DMS153 treated with DMSO at 0.1 percent for 48 hours (cell line): Measurements from ENCODE around the gene MET.

Experiments
- DNase-seq: peaks from one replicate; lab custom pipeline; 2025; ENCODE audit not compliant: unreplicated experiment; lab: John Stamatoyannopoulos, UW

Gene MET

GRCh38 chr7:116663744-116664143, 8.3 kb upstream of the MET start:
- DNase-seq: no peak

- no peak for DNase-seq
Observed at GRCh38 chr7:116665332-116665996, 6.5 kb upstream of the MET start.

DNA sequence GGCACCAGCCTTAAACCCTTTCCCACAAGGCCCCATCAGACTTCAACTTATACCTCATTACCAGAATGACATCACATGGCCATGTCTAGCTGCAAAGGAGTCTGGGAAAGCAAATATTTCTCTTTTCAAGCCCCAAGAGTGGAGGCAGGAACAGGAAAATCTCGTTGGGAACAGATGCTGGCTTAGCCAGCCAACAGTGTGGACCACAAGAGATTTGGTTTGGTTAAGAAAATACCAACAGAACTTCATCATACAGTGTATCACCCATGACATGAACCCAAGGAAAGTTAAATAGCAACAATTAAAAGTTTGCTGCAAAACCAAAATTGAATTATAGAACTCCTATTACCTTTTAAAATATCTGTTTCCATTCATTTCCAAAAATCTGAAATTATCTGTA, 2.2 kb upstream of the MET start:
- no peak for DNase-seq

- DNase-seq: no peak
Observed at GRCh38 chr7:116670409-116671015, 1.5 kb upstream of the MET start.

DNA sequence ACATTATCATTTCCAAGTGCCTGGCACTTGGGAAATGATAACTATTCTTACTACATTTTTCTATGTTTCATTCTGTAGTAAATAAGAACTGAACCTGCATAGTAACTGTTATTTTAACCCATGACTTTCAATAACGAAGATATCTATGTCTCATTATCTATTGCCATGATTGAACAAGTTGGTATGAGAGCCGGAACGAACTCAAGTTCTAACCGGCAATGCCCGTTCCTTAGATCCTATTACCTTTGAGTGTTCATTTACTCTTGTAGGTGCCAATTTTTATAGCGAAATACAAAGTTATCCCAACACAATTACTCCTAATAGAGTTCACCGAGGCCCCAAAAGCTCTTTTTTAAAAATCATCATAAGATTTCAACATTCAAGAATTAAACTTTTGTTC, 885 bp upstream of the MET start:
- no peak for DNase-seq

DNA sequence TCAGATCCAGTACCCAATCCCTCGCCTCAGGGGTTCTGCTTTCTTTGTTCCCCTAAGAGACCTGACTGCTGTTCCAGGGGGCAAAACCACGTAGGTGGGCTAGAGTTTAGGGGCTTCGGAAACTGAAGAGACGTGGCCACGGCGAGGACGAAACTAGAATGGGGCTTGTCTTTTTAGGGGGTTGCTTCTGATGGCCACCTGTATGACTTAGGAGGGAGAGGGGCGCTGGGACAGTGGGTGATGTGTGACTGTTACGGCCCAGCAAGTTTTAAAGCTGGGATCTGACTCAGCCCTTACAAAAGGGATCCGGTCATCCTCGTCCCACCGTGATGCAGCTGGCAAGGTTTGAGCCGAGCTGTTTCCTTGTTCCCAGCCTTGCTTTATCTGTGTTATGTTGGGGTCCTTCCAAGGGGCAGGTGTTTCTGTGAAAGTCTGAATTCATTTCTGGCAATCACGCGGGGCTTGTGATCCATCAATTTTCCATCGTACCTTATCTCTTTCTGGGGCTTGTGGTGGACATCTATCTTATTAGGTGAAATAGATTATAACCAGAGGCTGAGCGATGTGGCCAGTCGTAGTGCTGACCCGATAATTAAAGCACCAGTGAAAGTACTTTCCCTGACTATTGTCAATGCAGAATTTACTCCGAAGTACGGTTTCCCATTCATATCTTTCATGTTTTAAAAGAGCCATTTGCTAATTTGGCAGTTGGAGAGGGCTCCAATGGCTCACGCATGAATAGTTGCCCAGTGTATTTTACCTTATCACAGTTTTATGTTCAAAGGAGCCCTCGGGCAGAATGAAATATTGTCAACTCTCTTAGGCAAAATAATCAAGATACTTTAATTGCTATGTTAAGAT, 830 bp downstream of the MET start:
- no peak for DNase-seq

DNA sequence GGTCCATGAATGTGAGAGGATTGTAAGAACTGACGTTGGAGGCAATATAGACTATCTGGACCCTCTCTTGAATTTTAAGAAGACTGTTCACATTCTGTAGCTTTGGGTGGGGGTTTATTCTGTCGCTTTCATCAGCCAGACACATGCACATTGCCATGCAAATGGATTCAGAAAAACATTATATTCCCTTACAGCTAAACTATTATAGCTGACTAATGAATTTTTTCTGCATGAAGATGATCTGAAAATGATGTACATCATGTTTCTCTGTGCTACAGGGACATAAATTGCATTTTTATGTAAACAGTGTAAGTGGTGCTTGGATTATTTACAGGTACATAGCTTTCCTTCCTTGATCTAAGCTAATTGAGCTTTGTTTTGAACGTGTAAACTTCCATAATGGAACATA, 1.5 kb downstream of the MET start:
- no peak for DNase-seq

GRCh38 chr7:116674508-116675173, 2.6 kb downstream of the MET start:
- DNase-seq: no peak

DNA sequence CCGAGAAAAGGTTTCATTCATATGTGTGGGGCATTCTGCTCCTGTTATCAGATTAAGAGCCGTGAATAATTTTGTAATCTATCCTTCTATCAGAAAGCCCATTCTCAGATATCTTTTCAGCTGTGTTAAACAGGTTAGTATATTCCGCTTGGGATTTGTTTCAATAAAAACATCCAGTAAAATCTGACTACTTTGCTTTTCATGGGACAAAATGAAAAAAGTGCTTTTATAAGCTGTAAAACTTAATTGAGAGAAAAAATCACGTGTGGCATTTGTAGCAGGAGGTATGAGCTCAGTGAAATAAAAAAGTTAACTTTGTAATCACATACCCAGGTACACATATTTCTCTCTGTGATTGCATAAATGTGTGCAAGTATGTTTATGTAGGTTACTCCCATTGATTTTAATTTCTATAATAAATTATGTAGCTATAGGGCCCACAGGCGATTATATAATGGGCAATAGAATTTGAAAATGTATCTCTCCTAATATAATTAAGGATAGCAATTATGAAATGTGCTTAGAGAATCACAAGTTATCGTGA, 3.9 kb downstream of the MET start:
- no peak for DNase-seq

DNA sequence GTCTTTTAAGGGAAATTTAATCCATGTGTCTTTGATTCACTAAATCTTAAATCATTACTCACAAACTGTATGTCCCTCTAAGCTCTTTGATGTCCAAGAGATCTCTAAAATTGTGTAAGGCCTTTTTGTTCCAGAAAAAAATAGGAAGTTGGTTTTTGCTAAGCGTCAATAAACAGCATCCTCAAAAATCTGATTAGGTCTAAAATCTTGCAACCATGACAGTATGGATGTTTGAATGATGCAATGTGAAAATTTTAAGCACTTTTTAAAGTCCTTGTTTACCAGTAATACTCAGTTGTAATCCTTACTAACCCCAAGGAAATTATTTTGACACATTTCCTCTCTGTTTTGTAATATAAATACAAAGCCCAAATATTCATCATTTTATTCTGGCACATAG, 6.8 kb downstream of the MET start:
- no peak for DNase-seq

- no peak for DNase-seq
Observed at GRCh38 chr7:116679500-116679899, 7.5 kb downstream of the MET start.

- no peak for DNase-seq
Observed at GRCh38 chr7:116683786-116684185, 11.8 kb downstream of the MET start.

DNA sequence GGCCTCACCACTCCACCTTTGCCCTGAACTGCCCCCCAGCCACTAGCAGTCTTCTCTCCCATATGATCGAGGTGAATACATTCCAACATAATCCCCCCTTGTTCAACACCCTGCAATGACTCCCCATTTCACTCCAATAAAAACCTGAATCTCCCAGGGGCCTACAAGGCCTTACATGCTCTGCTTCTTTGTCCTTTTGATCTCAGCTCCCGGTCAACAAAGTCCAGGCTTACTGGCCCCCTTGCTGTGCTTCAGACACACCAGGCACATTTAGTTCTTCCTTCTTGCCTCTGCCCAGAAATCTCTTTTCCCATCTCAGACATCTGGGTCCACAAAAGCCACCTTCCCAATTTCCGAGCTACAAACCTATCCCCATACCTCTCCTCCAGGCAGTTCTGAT, 14.0 kb downstream of the MET start:
- DNase-seq: no peak

DNA sequence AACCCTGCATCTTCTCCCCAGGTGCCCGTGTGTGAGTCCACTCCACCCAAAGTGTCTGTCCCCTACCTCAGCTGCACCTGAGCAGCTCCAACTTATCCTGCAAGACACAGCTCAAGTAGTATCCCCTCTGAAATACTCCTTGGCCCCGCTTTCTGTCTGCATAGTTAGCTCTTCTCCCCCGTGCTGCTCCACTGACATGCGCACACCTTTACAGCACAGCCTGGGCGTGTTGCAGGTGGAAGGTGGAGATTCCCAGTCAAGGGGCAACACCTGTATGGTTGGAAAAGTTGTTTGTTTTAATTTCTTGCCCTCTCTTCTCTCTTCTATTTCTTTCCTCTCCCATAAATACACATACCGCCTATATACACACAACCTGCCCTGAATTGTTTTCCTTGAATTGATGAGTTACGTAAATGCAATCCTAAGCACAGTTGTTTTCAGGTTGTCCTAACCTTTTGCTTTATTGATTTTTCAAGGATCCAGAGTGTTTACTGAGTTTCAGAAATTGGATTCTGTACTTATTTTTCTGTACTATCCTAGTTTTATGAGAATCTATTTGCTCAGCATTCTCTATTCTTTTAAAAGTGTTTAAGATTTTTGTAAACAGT, 14.9 kb downstream of the MET start:
- DNase-seq: no peak

GRCh38 chr7:116687801-116688201, 15.8 kb downstream of the MET start:
- no peak for DNase-seq

DNA sequence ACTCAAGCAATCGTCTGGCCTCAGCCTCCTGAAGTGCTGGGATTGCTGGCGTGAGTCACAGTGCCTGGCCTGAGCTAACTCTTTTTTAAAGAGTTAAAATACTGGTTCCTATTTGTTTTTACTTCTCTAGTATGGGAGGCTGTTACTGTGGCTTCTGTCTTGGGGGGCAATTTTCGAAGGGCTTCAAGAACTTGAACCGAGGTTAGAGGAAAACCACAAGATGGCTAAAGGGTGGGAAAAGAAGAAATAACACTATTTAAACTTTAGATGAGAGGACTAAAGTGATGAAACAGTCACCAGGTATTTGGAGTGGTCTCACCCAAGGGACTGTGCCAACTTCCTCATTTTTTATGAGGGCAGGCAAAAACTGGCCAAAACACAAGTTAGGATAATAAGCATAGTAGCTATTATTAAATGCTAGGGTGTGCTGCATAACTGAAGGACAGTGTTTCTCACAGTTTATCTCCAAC, 17.8 kb downstream of the MET start:
- DNase-seq: no peak

GRCh38 chr7:116691664-116692063, 19.7 kb downstream of the MET start:
- DNase-seq: no peak

DNA sequence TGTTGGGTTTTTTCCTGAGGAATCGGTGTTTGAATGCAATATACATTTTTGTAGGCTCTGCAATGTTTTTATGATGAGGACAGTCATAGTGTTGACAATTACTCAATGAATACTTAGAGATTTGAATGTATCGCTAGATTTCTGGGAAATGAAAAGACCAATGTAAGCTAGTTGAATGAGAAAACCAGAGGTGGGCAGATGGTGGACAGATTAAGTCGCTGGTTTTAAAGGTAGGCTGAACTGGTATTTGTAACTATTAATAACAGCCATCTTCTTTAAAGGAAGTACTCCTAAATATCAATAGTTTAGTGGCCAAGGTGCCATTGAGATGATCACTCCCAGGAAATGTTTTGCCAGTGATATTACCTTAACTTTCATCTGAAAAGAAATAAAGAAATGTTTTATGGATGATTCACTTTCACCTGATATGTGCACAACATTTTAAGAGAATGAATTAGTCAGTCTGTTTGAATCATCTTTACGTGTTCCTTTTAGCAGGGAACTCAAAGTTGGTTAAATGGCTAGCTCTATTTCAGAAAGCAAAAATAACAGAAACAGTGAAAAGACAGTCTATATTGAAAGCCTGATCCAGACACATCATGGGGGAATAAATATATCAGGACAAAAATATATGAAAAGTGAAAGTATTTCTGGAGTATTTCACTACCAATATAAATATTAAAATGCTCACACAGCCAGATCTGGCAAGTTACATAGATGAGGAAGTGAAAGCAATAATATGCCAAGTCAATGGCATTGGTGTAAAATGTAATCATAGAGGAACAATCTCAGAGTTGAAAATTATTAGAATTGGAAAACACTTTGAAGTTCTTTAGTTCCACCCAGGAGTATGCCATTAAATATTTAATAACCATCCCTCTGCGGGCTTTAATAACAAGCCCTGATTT, 20.7 kb downstream of the MET start:
- no peak for DNase-seq

- DNase-seq: no peak
Observed at GRCh38 chr7:116696707-116697106, 24.7 kb downstream of the MET start.

GRCh38 chr7:116697152-116697551, 25.2 kb downstream of the MET start:
- no peak for DNase-seq
